AG09319 (cell line): ENCODE results near the gene ENG.

Experiments
- DNase-seq: peaks from one replicate; pipeline ENCODE4 v3.0.0-alpha.2; 2010; ENCODE audit warnings: low read depth; ENCODE audit errors: extremely low read depth
- TF ChIP-seq, protein P1 (sequence below): IDR thresholded peaks from 2 replicates; pipeline ENCODE4 v1.5.1; 2011; ENCODE audit warnings: low read depth, mild to moderate bottlenecking, inconsistent platforms, low read length, moderate library complexity

ENG gene

GRCh38 chr9:127877566-127877998, 23.1 kb upstream of the ENG start, which contains the start of gene AK1:
Gene AK1 (minus strand): TSS chr9:127877675. CDS start chr9:127874617, 3,058 bp downstream.
- TF ChIP-seq, protein P1, sequence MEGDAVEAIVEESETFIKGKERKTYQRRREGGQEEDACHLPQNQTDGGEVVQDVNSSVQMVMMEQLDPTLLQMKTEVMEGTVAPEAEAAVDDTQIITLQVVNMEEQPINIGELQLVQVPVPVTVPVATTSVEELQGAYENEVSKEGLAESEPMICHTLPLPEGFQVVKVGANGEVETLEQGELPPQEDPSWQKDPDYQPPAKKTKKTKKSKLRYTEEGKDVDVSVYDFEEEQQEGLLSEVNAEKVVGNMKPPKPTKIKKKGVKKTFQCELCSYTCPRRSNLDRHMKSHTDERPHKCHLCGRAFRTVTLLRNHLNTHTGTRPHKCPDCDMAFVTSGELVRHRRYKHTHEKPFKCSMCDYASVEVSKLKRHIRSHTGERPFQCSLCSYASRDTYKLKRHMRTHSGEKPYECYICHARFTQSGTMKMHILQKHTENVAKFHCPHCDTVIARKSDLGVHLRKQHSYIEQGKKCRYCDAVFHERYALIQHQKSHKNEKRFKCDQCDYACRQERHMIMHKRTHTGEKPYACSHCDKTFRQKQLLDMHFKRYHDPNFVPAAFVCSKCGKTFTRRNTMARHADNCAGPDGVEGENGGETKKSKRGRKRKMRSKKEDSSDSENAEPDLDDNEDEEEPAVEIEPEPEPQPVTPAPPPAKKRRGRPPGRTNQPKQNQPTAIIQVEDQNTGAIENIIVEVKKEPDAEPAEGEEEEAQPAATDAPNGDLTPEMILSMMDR, result no peak
- DNase-seq, result no peak

- TF ChIP-seq, protein P1, result no peak
- no peak for DNase-seq
Measured at GRCh38 chr9:127876764-127877562, 22.5 kb upstream of the ENG start.

DNA sequence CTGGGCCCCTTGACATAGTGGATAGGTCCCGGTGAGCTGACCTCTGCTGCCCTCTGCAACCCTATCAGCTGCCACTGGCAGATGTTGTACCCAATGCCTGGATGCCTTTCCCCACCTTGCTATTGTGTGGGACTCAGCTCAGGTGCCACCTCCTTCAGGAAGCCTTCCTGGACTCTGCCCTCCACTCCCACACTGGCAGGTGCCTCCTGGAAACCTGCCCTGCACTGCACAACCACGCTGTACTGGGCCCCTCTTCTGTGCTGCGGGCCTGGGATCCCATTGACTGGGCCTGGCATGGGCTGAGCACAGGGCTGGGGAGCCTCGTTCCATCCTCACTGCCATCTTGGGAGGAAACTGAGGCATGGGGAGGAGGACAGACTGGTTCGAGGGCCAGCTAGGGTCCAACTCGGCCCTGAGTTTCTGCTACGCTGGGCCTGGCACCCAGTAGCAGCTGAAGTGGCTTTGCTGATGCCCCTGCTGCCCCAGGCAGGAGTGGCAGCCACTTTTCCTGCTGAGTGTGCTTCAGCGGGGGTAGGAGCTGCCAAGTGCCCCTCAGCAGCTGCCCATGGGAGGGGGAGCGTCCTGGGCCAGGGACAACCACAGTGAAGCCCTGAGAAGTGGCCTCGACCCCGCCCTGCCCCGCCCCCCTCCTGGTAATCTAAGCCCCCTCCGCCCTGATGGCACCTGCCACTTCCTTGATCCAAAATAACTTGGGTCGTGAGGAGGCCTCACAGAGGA, 21.7 kb upstream of the ENG start:
- no peak for DNase-seq
- TF ChIP-seq, protein P1, result no peak

GRCh38 chr9:127875306-127875966, 21.0 kb upstream of the ENG start:
- DNase-seq, result no peak
- TF ChIP-seq, protein P1, result no peak

- no peak for DNase-seq
- TF ChIP-seq, protein P1, result no peak
Measured at GRCh38 chr9:127874301-127875221, 20.1 kb upstream of the ENG start.

DNA sequence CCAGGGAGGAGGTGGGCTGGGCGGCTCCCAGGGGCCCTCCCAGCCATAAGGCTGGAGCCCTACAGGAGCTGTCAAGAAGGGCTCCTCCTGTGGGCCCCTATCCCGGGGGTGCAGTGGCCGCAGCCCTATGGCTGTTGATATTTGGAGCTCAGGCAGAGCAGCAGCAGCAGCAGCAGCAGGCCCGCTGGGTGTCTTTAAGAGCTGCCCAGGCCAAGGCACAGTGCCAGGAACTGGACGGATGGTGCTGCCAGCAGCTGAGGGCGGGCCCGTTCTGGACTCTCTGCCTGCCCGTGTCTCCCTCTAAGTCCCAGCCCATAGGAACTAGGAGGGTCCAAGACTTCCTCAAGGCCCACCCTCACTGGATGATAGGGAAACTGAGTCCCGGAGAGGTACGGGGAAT, 19.4 kb upstream of the ENG start:
- TF ChIP-seq, protein P1, result no peak
- DNase-seq, result no peak
